GM19239 (cell line): ENCODE results near the gene RRP12.
"Not testable (repeated sequence)": the region's sequence is repeated elsewhere in the genome, so short reads cannot be mapped to it uniquely, and the experiment has no call there.

ENCODE experiments used
- DNase-seq: peaks from one replicate; pipeline ENCODE4 v3.0.0; 2011; ENCODE audit warnings: low spot score; ENCODE audit not compliant: insufficient read length
- FAIRE-seq: peaks from 2 replicates; lab custom pipeline; 2011; peaks lifted over from hg19 to GRCh38; lab: Jason Lieb, UNC

The RRP12 gene

DNA sequence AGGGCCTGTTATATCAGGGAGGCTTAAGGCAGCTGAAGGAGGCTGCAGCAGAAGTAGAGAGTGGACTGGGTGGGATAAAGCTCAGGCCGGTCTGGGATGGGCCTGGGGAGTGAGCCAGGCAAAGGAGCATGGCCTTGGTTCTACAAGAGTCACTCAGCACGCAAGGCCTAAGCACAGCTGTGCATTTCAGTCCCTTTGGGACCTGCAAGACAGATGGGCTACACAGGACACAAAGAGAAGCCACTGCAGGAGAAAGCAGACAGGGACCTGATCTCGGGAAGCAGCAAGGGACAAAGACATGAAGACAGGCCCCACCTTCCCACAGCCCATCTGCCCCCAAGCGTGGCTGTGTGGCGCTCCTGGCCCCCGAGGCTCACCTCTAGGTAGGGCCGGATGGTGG, 29.4 kb downstream of the RRP12 start:
- DNase-seq (no peak), FAIRE-seq (no peak)

DNA sequence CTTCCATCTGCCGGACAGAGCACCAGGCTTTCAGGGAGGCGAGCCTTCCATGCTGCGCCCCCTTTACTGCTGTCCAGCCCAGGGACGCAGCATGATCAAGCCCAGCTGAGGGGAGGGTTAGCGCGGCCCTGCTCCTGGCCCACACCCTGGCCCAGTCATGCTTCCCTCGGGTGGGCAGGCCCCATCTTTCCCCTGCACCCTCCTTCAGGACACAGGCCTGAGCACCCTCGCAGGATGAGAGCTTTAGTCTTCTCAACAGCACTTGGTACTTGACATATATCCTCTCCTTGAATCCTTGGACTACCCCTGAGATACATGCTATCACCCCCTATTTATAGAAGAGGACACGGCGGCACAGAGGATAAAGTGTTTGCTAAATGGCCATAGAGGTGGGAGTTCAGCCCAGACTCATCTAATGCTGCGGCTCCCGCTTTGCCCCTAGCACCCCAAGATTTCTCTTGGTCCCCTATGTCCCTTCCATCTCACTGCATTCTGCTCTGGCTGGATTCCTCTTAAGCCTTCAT, 34.0 kb downstream of the RRP12 start:
- no peak for DNase-seq
- no peak for FAIRE-seq

DNA sequence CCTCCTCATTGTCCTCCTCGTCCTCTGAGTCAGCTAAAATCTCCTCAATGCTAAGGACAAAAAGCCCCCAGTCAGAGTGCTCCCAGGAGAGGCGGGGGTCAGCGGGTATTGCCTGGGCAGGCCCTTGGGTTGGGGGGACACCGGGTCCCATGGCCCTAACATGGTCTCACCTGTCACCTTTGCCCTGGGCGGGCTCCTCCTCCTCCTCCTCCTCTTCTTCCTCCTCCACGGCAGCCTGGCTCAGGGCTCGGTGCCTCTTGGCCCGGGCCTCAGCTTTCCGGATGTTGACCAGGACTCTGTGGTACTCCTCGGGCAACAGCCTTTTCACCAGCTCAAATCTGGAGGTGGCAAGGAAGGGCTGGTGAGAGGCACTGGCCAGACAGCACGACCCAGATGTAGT, 34.6 kb downstream of the RRP12 start:
- no peak for FAIRE-seq
- no peak for DNase-seq

DNA sequence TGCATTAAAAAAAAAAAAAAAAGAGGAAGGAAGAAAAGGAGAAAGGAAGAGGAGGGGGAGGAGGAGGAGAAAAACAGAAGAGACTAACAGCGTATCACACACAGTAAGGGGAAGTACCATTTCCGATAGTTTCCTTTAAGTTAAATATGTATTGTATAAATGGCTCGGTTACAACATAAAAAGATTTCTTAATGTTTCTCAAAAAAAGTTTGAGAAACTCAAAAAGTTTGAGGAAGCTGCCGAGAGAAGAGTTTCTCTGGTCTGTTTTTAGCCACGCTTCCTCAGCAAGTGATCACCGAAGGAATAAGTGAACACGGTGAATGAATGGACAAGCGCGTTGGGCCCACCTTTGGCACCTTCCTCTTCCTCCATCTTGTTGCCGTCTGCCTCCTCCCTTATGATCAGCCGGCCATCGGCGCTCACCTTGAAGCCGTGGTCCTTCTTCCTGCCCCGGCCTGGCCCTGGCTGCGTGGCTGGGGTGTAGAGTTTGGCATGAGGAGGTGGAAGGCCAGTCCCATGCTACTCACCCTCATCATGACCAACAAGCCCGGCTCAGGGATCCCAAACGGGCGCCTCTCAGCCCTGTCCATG, 35.3 kb downstream of the RRP12 start:
- FAIRE-seq (no peak), DNase-seq (no peak)

DNA sequence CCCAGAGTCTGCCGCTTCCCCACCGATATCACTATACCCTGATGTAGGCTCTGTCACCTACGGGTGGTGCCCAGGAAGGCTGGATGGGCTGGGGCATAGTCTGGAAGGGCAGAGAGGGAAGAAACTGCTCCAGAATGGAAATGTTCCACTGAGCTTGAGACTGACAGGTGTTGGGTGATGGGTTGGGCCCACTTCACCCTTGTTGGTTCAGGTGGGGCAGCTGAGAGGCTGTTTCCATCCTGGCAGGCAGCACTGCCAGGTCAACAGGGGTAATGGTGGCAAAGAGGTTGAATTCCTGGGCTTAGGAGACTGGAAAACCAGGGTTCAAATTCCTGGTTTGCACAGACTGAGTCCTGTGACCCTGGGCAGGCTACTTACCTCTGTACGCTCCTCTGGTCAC, 38.1 kb downstream of the RRP12 start:
- DNase-seq: no peak
- FAIRE-seq: no peak

DNA sequence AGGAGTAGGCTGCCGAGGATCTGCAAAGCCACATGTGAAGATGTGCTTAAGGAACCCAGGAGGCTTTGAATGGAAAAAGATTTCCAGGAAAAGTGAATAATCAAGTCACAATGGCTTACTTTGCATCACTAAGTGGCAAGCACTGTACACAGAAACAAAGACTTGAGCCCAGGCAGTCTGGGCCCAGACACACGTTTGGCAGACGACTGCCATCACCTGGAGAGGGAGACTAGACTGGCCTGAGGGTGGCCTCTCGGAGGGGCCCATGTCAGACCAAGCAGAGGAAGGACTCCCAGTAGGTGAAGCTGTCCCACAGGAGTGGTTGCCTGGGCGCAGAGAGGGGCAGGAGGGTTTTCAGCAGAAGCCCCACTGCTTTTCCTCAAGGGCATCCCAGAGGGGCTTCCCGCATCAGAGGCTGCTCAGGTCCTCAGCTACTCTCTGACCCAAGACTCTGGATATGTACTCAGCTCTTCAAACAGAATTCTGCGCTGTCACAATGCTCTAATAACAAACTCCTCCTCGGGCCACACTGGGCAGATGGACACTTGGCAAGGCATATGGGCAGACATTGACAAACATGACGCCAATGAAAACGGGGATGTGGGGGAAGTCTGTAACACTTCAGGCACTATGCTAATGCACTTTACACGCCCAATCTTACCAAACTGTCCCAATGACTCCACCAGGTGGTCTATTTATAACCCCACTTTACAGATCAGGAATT, 38.7 kb downstream of the RRP12 start:
- FAIRE-seq (no peak), DNase-seq (no peak)

DNA sequence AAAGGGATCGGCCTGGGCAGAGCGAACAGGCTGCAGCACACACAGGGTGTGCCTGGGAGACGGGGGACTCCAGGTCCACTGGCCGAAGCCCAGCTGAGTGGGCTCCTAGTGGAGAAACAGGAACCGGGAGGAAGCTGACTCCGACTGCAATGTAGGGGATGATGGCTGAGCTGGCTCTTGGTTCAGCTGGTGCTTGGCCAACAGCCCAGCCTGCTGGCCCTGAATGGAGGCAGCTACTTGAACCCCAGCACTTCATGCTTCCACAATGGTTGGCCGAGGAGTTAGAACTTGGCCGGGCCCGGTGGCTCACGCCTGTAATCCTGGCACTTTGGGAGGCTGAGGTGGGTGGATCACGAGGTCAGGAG, 39.6 kb downstream of the RRP12 start:
- FAIRE-seq (no peak), DNase-seq (no peak)

DNA sequence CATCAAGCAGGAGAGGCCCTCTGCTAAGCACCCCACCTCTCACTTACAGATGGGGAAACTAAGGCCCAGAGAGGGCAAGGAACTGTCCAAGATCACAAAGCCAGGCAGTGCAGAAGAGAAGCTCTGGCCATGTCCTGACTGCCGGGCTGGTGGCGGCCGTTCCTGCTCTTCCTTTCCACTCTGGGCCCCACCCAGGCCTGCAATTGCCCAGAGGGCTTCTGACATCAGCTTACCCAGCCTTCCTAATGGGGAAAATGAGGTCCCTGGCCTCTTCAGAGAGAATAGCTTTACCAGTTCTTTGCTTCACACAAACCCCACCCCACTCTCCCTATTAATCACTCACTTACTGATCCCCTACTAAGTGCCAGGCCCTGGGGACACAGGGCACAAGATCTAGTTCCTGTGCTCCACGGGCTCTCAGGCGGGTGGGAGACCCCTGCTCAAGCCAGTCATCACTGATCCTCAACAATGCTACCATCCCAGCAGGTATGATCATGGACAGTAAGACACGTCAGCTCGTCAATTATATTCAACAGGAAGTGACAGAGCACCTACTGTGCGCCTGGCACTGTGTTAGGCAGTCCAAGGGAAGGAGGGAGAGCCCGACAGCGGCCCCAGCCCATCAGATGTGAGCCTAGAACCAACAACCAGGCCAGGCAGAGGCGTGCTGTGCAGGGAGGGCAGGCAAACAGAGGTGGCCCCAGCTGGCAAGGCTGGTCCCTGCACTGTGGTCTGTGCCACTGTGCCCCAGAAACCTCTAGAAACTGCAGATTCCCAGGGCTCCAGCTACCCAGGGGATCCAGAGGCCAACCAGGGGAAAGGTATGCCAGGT, 40.2 kb downstream of the RRP12 start:
- FAIRE-seq (no peak), DNase-seq (no peak)

DNA sequence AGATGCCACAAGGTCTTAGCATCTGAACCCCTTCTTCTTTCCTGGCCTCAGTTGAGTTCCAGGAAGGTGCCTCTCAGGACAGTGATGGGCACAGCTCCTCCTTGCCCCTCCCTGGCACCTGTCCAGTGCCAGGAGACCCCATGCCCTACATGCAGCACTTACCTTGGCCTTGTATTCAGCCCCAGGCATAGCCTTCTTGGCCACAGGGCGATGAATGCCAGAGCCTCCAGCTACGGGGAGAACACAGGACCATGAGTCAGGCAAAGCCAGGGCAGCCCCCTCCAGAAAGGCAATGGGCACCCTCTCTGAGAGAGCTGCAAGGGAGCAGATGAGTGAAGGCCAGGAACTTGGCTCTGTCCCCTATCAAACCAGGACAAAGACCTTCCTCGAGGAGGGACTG, 42.4 kb downstream of the RRP12 start:
- DNase-seq: no peak
- no peak for FAIRE-seq

DNA sequence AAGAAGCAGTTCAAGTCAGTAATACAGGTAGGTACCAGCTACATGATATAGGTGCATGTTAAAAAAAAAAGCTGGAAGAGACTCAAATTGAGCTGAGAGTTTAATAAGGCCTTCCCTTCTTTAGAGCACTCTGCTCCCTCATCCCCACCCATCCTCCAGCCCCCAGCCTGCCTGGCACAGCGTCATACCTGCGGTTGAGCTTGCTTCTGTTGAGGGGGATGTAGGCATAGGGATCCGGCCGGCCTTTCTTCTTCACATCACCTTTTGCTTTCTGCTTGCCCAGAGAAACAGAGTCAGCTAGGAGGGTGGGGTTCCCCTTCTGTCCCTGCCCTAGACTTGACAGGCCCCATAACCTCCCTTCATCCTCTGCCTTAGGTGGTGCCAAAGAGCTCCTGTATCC, 42.8 kb downstream of the RRP12 start:
- FAIRE-seq: no peak

DNA sequence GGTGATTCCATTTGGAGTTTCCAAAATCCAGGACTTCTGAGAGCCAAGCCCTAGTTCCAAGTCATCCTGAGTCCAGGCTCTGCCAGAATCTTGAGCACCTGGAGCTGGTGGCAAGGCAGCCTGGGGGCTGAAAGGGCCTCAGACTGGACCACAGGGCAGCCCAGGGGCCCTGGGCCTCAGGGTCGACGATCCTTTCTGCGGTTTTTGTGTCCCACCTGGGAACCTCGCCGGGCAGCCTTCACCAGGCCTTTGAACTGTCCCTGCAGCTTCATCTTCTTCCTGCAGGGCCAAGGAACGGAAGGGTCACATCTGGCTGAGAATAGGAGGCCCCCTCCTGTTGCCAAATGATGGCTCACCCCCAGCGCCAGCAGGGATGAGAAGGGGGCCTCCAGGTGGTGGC, 44.2 kb downstream of the RRP12 start:
- FAIRE-seq (no peak), DNase-seq (no peak)

More for the DNA sequence above, 42.8 kb downstream of the RRP12 start:
- DNase-seq: no peak

DNA sequence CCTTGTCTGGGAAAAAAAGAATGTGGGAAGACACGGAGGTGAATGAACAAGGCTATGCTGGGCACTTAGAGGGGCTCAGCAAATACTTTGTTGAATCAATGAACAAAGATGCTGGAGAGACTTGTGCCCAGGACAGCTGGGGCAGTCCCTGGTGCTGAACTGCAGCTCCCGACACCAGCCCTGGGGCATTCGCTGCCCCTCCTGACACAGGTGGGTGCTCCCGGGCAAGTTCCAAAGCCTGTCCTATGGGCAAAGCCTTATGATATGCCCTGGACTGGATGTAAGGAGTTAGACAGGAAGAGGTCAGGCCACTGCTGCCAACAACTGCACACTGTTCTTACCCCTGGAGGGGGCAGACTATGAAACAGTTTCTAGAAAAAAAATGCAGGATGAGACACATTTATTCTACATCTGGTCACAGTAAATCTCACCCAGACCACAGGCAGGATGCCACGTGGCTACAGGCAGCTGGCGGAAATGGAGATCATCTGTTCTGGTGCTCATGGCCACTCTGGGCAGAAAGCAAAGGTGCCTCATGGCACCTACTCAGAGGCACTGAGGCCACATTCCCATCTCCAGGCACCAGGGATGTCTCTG, 44.7 kb downstream of the RRP12 start:
- no peak for FAIRE-seq
- DNase-seq: no peak

DNA sequence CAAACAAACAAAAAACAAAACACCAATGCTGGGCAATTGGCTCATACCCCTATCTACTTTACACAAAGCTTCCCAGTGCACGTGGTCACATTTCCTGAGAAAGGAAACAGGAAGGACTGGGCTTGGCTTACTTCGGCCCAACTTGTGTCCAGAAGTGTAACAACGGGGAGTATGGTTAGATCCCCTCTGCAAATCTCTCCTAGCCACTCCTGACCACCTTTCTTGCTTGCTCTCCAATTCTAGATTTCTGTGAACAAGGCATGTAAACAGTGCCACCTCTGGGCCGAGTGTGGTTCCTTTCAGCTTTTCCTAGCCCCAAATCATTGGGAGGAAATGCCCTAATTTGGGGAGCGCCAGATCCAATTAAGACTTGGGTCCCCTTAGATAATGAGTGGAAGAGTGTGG, 45.6 kb downstream of the RRP12 start:
- FAIRE-seq (no peak), DNase-seq (no peak)

DNA sequence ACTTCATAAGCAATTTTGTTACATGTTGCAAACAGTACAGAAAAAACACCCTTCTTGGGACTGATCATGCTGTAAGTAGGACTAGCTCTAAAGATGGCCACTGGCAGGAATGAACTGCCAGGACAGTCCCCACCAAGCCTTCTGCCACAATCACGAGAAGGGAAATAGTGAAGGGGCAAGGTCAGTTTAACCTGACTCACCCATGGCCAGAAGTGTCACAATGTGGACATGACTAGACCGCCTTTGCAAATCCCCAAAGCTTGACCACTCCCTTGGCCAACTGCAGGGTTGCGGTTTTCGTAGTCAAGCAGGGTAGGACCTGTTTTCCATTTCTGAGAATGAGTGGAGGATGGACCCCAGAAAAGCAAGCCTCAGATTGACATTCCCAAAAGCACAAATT, 47.2 kb downstream of the RRP12 start:
- no peak for DNase-seq
- no peak for FAIRE-seq

DNA sequence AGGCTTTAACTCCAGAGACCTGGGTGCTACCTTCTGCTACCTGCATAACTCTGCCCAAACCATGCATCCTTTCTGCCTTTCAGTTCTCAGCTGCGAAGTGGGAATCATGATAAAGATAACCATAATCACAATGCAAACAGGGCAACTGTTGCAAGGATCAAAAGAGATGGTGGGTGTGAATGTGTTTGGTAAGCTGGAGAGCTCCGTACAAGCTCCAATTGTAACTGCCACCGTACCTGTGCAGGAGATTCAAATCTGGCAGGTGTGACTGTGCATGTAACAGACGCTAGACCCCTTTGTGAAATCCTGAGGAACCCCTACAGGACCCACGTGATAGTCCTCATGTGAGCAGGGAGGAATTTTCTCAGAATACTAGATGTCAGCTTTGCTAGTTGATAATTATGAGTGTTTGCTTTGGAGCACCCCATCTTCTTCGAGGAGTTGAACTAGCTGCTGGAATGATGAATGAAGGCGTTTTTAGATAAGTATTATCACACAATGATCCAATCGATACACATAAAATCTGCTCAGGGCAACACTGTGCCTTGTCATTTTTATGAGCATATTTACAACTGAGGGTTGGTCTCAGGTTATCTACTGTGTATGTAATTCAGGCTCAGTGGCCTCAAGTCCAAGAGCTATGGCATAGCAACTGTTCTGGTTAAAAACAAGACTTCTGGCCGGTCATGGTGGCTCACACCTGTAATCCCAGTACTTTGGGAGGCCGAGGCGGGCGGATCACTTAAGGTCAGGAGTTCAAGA, 51.2 kb downstream of the RRP12 start:
- no peak for DNase-seq
- FAIRE-seq: no peak

DNA sequence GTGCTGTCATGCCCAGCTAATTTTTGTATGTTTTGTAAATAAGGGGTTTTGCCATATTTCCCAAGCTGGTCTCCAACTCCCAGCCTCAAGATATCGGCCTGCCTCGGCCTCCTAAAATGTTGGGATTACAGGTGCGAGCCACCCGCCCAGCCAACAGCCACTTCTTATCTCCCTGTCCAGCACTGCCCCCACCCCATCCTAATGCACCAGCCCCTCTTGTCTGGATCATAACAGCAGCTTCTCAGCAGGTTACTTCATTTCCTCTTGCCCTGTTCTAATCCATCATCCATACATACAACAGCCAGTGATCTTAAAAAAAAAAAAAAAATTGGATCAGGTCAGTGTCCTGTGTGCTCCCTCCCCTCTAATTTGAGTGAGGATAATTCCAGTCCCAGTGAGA, 53.8 kb downstream of the RRP12 start:
- no peak for DNase-seq
- FAIRE-seq: no peak

DNA sequence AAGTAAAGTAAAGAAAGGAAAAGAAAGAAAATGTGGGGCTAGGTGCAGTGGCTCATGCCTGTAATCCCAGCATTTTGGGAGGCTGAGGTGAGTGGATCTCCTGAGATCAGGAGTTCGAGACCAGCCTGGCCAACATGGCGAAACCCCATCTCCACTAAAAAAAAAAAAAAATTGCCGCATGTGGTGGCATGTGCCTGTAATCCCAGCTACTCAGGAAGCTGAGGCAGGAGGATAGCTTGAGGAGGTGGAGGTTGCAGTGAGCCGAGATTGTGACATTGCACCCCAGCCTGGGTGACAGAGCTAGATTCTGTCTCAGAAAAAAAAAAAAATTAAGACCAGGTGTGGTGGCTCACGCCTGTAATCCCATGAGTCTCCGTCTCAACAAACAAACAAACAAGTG, 57.5 kb downstream of the RRP12 start:
- DNase-seq, FAIRE-seq: not testable (repeated sequence)

DNA sequence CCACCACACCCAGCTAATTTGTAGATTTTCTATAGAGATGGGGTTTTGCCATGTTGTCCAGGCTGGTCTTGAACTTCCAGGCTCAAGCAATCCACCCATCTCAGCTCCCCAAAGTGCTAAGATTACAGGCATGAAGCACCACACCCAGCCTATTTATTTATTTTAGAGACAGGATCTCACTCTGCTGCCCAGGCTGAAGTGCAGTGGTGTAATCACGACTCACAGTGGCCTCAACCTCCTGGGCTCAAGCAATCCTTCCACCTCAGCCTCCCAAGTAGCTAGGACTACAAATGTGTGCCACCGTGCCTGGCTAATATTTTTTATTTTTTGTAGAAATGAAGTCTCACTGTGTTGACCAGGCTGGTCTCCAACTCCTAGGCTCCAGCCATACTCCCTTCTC, 59.7 kb downstream of the RRP12 start:
- DNase-seq (no peak), FAIRE-seq (no peak)

DNA sequence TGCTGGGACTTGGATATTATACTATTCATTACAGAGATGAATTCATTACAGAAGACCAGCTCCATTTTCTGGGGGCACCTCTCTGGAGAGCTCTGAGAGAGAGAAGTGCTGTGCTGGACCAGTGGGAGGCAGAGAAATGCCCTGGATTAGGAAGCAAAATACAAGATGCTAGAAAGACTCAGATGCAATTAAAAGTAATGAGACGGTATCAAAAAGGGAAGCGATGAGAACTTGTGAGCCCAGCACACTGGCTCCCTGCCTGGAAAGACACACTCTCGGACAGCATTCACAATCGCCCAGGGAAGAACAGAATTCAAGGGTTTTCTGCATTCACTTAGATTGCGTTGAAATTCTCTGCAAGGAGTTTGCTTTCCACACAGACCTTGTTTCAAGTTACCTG, 63.1 kb downstream of the RRP12 start:
- DNase-seq (no peak), FAIRE-seq (no peak)
